Sigmoid colon (tissue), 7 donors: ENCODE measurements around the gene ITIH4. TPM values are rescaled to one million over a fixed set of nuclear protein-coding genes. Genes with fewer than 3 reads are reported as not detected.

Experiments used
- DNase-seq: peaks from one replicate; pipeline ENCODE4 v3.0.0-alpha.2; 2019
- H3K27ac ChIP-seq, 4 donors: fragments of 200-600 bp; sonication (generic); one replicate each; pipeline ENCODE4 v1.5.1; 2016 to 2019; ENCODE audit warnings: mild to moderate bottlenecking in 1 of 4
- H3K27me3 ChIP-seq, 3 donors: fragments of 200-600 bp; sonication (generic); one replicate each; pipeline ENCODE4 v1.5.1; 2019; ENCODE audit warnings: mild to moderate bottlenecking in 1 of 3
- H3K36me3 ChIP-seq, 4 donors: fragments of 200-600 bp; sonication (generic); one replicate each; pipeline ENCODE4 v1.5.1; 2016 to 2019
- H3K4me1 ChIP-seq, 4 donors: fragments of 200-600 bp; sonication (generic); one replicate each; pipeline ENCODE4 v1.5.1; 2017 to 2019
- H3K4me3 ChIP-seq, 4 donors: fragments of 200-600 bp; sonication (generic); one replicate each; pipeline ENCODE4 v1.5.1; 2017 to 2019; ENCODE audit warnings: mild to moderate bottlenecking in 2 of 4, moderate library complexity in 1 of 4
- H3K9me3 ChIP-seq, 4 donors: fragments of 200-600 bp in 3 of 4; sonication (generic) in 3 of 4; one replicate each; pipeline versions ENCODE4 v1.5.1 to v1.6.1; 2013 to 2019
- CTCF ChIP-seq, 4 experiments: fragments of 450-650 bp in 3 of 4; fragments of 200-600 bp in 1 of 4; IDR thresholded peaks; one replicate each; pipeline ENCODE4 v1.5.1; 2016 to 2019; ENCODE audit warnings: antibody characterized with exemption in 4 of 4, mild to moderate bottlenecking in 3 of 4, moderate library complexity in 2 of 4
- EP300 ChIP-seq, 4 donors: sonication (generic); formaldehyde crosslinking; IDR thresholded peaks; one replicate each; pipeline ENCODE4 v1.6.1; 2017; ENCODE audit warnings: antibody characterized with exemption in 4 of 4
- POLR2A ChIP-seq, 2 donors: fragments of 450-650 bp; IDR thresholded peaks; one replicate each; pipeline ENCODE4 v1.6.1; 2016; ENCODE audit warnings: antibody characterized with exemption in 2 of 2, mild to moderate bottlenecking in 2 of 2, moderate library complexity in 2 of 2
- POLR2AphosphoS5 ChIP-seq, 4 donors: sonication (generic); formaldehyde crosslinking; IDR thresholded peaks; one replicate each; pipeline ENCODE4 v1.6.1; 2017; ENCODE audit warnings: antibody characterized with exemption in 4 of 4
- WGBS, 2 donors: extraction: QIAGEN DNeasy Blood & Tissue Kit; methylation state at CpG; one replicate each; pipeline ENCODE4 v1.1.7; 2013; 5-methylcytosine and 5-hydroxymethylcytosine counted together
- intact Hi-C: fragments of 100-400 bp; cut with DNase I; formaldehyde crosslinking; loops from one replicate; pipeline ENCODE4 v1.15.1; 2023
- polyA plus RNA-seq, 3 donors: library from polyadenylated mRNA; stranded (reverse); fragments of 200-250 nt; gene quantifications; one replicate each; pipeline ENCODE4 v1.2.3, GENCODE V29; 2013
- total RNA-seq, 4 donors: library from RNA; depleted of rRNA; stranded (reverse); fragments of >200 nt; gene quantifications; one replicate each; pipeline ENCODE4 v1.1.0, GENCODE V29; 2016
- donor health status: healthy with polysubstance abuse.
- donor health status: Bipolar disorder and iron deficiency.
- donor health status: healthy.

ITIH4 gene
- total and polyA plus RNA-seq, 7 donors = 2.5 to 12.2 (median 5.6) TPM; not detected in 2

GRCh38 chr3:52839892-52840545 lies 9.5 kb upstream of the ITIH4 start:
- WGBS, 2 donors = 91% methylated on average over 23 of the region's 23 CpGs
- TF ChIP-seq CTCF (IDR thresholded peaks at IDR 0.05) = no peak
- no peak for TF ChIP-seq POLR2A (IDR thresholded peaks at IDR 0.05)
- no peak for TF ChIP-seq POLR2AphosphoS5 (IDR thresholded peaks at IDR 0.05)
- no peak for TF ChIP-seq EP300 (IDR thresholded peaks at IDR 0.05)
- intact Hi-C loops = loop anchor here (10.0 kb wide), 1 partner anchor 95 kb away; no protein-coding TSS in a partner anchor
- H3K9me3 ChIP-seq = no peaks in the 10 kb centered on the region
- DNase-seq = no peak
- H3K27me3 ChIP-seq = no peaks in the 10 kb centered on the region
- peaks cover 0 to 33% (median 20%) of the 10 kb centered on the region in 4 donors for H3K4me1 ChIP-seq
- peaks cover 0 to 60% (median 10%) of the 10 kb centered on the region in 4 donors for H3K36me3 ChIP-seq
- H3K27ac ChIP-seq = no peak overlapping the region
- H3K4me3 ChIP-seq = no peak overlapping the region

GRCh38 chr3:52839268-52839575 lies 8.8 kb upstream of the ITIH4 start:
- 85 to 93% methylated on average over 2 of the region's 2 CpGs for whole genome bisulfite sequencing, 2 donors
- TF ChIP-seq EP300 (IDR thresholded peaks at IDR 0.05) (no peak), CTCF (IDR thresholded peaks at IDR 0.05) (no peak), POLR2AphosphoS5 (IDR thresholded peaks at IDR 0.05) (no peak), POLR2A (IDR thresholded peaks at IDR 0.05) (no peak)
- intact Hi-C loops = no loop called here
- peaks cover 0 to 60% (median 10%) of the 10 kb centered on the region in 4 donors for H3K36me3 ChIP-seq
- no peak for DNase-seq
- no peak overlapping the region for H3K27ac ChIP-seq
- no peaks in the 10 kb centered on the region for H3K9me3 ChIP-seq
- no peaks in the 10 kb centered on the region for H3K27me3 ChIP-seq
- H3K4me1 ChIP-seq = peaks cover 0 to 30% (median 16%) of the 10 kb centered on the region in 4 donors
- H3K4me3 ChIP-seq = no peak overlapping the region

GRCh38 chr3:52838561-52839267 lies 8.2 kb upstream of the ITIH4 start:
- intact Hi-C loops = no loop called here
- Histone ChIP-seq H3K27ac (no peak overlapping the region), H3K27me3 (no peaks in the 10 kb centered on the region), H3K4me3 (no peak overlapping the region), H3K4me1 (peaks cover 0 to 25% (median 12%) of the 10 kb centered on the region in 4 donors), H3K9me3 (no peaks in the 10 kb centered on the region), H3K36me3 (peaks cover 0 to 57% (median 10%) of the 10 kb centered on the region in 4 donors)
- TF ChIP-seq CTCF (IDR thresholded peaks at IDR 0.05) (no peak), POLR2A (IDR thresholded peaks at IDR 0.05) (no peak), EP300 (IDR thresholded peaks at IDR 0.05) (no peak), POLR2AphosphoS5 (IDR thresholded peaks at IDR 0.05) (no peak)
- DNase-seq = no peak
- 80 to 93% methylated on average over 8 of the region's 8 CpGs for WGBS, 2 donors

- Histone ChIP-seq H3K27ac (no peak overlapping the region), H3K4me3 (no peak overlapping the region), H3K27me3 (no peaks in the 10 kb centered on the region), H3K4me1 (peaks cover 0 to 21% (median 12%) of the 10 kb centered on the region in 4 donors), H3K9me3 (no peaks in the 10 kb centered on the region), H3K36me3 (peaks cover 0 to 39% (median 6%) of the 10 kb centered on the region in 4 donors)
- 91 to 93% methylated on average over 4 of the region's 4 CpGs for WGBS, 2 donors
- intact Hi-C loops = no loop called here
- TF ChIP-seq POLR2AphosphoS5 (IDR thresholded peaks at IDR 0.05) (no peak), CTCF (IDR thresholded peaks at IDR 0.05) (no peak), POLR2A (IDR thresholded peaks at IDR 0.05) (no peak), EP300 (IDR thresholded peaks at IDR 0.05) (no peak)
- no peak for DNase-seq
Observed at GRCh38 chr3:52836986-52837385, 6.5 kb upstream of the ITIH4 start.
